ELR (cell line): Measurements from ENCODE around the gene FARP2.
"Not testable (repeated sequence)": the region's sequence is repeated elsewhere in the genome, so short reads cannot be mapped to it uniquely, and the experiment has no call there.

Source experiments
- DNase-seq: peaks from one replicate; pipeline ENCODE4 v3.0.0-alpha.2; 2015; ENCODE audit warnings: low read depth

Gene FARP2

GRCh38 chr2:241505086-241505780, 149.1 kb downstream of the FARP2 start:
- DNase-seq = no peak

- DNase-seq = no peak
Observed at GRCh38 chr2:241505781-241506201, 149.7 kb downstream of the FARP2 start.

- not testable (repeated sequence) for DNase-seq
Observed at GRCh38 chr2:241506317-241506716, 150.2 kb downstream of the FARP2 start.

- DNase-seq = peak; percentile 28
Observed at GRCh38 chr2:241506793-241507429, 150.8 kb downstream of the FARP2 start.

- DNase-seq = peak; percentile 75
Observed at GRCh38 chr2:241507430-241508239, 151.6 kb downstream of the FARP2 start.

- DNase-seq = peak; percentile 98
Observed at GRCh38 chr2:241508240-241509154, 152.4 kb downstream of the FARP2 start, which contains the start of gene STK25. Gene STK25 (minus strand): TSS chr2:241508584. CDS start chr2:241508035, 549 bp downstream.

GRCh38 chr2:241509155-241509784, 153.2 kb downstream of the FARP2 start:
- DNase-seq = no peak

GRCh38 chr2:241511091-241511741, 155.1 kb downstream of the FARP2 start:
- DNase-seq = no peak

GRCh38 chr2:241514553-241514952, 158.5 kb downstream of the FARP2 start:
- peak; percentile 59 for DNase-seq

GRCh38 chr2:241514986-241515737, 159.1 kb downstream of the FARP2 start:
- peak; percentile 39 for DNase-seq

- no peak for DNase-seq
Observed at GRCh38 chr2:241516520-241516965, 160.5 kb downstream of the FARP2 start.

- no peak for DNase-seq
Observed at GRCh38 chr2:241517297-241517696, 161.2 kb downstream of the FARP2 start.

GRCh38 chr2:241519669-241520068, 163.6 kb downstream of the FARP2 start:
- DNase-seq = no peak

- DNase-seq = no peak
Observed at GRCh38 chr2:241522477-241522876, 166.4 kb downstream of the FARP2 start.

GRCh38 chr2:241525818-241526780, 170.0 kb downstream of the FARP2 start:
- not testable (repeated sequence) for DNase-seq

GRCh38 chr2:241530571-241530970, 174.5 kb downstream of the FARP2 start:
- no peak for DNase-seq

GRCh38 chr2:241531161-241531722, 175.2 kb downstream of the FARP2 start:
- DNase-seq = no peak

- DNase-seq = no peak
Observed at GRCh38 chr2:241532168-241532567, 176.1 kb downstream of the FARP2 start.
